HL-60 (cell line): ENCODE data around the gene HERC2.
"Not testable (repeated sequence)": the region's sequence is repeated elsewhere in the genome, so short reads cannot be mapped to it uniquely, and the experiment has no call there.

ENCODE experiments used
- DNase-seq, 2 experiments: peaks; one replicate each; pipeline ENCODE4 v3.0.0-alpha.2; 2010 to 2020; ENCODE audit warnings: low read depth in 1 of 2, low spot score in 1 of 2
- H3K27ac ChIP-seq: fragments of 250-450 bp; sonication (Bioruptor Pico); replicated peaks from 2 replicates; pipeline ENCODE4 v1.5.1; 2020; ENCODE audit warnings: mild to moderate bottlenecking, moderate library complexity
- H3K27me3 ChIP-seq: fragments of 250-450 bp; sonication (Bioruptor Pico); 2 replicates; pipeline ENCODE4 v1.5.1; 2021; ENCODE audit warnings: mild to moderate bottlenecking, moderate library complexity; ENCODE audit not compliant: insufficient read depth, poor library complexity, severe bottlenecking
- H3K4me3 ChIP-seq: replicated peaks from 2 replicates; pipeline ENCODE4 v1.5.1; 2011; ENCODE audit warnings: mild to moderate bottlenecking, control low read depth, low read length; ENCODE audit not compliant: insufficient read depth
- GABPA ChIP-seq: IDR thresholded peaks from 2 replicates; pipeline ENCODE4 v1.6.1; 2012; ENCODE audit warnings: low read depth
- POLR2AphosphoS5 ChIP-seq: IDR thresholded peaks from 2 replicates; pipeline ENCODE4 v1.6.1; 2012; ENCODE audit warnings: low read depth
- SPI1 ChIP-seq: IDR thresholded peaks from 2 replicates; pipeline ENCODE4 v1.6.1; 2012; ENCODE audit warnings: low read depth, mild to moderate bottlenecking, borderline replicate concordance
- TF ChIP-seq, protein P1 (sequence below): IDR thresholded peaks from 2 replicates; pipeline ENCODE4 v1.6.1; 2012; ENCODE audit warnings: low read depth; ENCODE audit not compliant: insufficient replicate concordance
- TF ChIP-seq, protein P2 (sequence below): IDR thresholded peaks from one replicate; pipeline ENCODE4 v1.5.1; 2011; ENCODE audit warnings: low read length, control low read depth, inconsistent platforms; ENCODE audit not compliant: insufficient read depth

HERC2 gene

DNA sequence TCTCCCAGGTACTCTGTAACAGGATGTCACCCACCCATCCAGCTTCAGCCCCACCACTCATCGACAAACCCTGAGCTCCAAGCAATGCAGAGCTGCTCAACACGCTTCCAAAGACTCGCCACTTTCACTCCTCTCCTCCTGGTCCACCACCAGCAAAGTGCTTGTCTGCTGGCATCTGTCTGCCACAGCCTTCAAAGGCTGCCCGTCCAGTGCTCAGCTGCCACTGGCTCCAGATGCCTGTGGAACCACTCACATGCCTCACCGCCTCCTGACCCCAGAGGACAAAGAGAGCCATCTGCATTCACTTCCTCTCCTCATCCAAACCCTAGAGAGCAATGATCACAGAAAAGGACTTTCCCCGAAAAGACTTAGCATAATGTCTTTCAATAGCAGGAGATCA lies 113.4 kb downstream of the HERC2 start:
- no peak for DNase-seq
- no peak overlapping the region for H3K4me3 ChIP-seq
- H3K27ac ChIP-seq: no peak overlapping the region
- TF ChIP-seq, protein P1, sequence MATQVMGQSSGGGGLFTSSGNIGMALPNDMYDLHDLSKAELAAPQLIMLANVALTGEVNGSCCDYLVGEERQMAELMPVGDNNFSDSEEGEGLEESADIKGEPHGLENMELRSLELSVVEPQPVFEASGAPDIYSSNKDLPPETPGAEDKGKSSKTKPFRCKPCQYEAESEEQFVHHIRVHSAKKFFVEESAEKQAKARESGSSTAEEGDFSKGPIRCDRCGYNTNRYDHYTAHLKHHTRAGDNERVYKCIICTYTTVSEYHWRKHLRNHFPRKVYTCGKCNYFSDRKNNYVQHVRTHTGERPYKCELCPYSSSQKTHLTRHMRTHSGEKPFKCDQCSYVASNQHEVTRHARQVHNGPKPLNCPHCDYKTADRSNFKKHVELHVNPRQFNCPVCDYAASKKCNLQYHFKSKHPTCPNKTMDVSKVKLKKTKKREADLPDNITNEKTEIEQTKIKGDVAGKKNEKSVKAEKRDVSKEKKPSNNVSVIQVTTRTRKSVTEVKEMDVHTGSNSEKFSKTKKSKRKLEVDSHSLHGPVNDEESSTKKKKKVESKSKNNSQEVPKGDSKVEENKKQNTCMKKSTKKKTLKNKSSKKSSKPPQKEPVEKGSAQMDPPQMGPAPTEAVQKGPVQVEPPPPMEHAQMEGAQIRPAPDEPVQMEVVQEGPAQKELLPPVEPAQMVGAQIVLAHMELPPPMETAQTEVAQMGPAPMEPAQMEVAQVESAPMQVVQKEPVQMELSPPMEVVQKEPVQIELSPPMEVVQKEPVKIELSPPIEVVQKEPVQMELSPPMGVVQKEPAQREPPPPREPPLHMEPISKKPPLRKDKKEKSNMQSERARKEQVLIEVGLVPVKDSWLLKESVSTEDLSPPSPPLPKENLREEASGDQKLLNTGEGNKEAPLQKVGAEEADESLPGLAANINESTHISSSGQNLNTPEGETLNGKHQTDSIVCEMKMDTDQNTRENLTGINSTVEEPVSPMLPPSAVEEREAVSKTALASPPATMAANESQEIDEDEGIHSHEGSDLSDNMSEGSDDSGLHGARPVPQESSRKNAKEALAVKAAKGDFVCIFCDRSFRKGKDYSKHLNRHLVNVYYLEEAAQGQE: no peak
- TF ChIP-seq, protein P2, sequence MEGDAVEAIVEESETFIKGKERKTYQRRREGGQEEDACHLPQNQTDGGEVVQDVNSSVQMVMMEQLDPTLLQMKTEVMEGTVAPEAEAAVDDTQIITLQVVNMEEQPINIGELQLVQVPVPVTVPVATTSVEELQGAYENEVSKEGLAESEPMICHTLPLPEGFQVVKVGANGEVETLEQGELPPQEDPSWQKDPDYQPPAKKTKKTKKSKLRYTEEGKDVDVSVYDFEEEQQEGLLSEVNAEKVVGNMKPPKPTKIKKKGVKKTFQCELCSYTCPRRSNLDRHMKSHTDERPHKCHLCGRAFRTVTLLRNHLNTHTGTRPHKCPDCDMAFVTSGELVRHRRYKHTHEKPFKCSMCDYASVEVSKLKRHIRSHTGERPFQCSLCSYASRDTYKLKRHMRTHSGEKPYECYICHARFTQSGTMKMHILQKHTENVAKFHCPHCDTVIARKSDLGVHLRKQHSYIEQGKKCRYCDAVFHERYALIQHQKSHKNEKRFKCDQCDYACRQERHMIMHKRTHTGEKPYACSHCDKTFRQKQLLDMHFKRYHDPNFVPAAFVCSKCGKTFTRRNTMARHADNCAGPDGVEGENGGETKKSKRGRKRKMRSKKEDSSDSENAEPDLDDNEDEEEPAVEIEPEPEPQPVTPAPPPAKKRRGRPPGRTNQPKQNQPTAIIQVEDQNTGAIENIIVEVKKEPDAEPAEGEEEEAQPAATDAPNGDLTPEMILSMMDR: no peak
- TF ChIP-seq POLR2AphosphoS5: no peak
- no peak for TF ChIP-seq GABPA
- H3K27me3 ChIP-seq: no peaks in the 10 kb centered on the region

DNA sequence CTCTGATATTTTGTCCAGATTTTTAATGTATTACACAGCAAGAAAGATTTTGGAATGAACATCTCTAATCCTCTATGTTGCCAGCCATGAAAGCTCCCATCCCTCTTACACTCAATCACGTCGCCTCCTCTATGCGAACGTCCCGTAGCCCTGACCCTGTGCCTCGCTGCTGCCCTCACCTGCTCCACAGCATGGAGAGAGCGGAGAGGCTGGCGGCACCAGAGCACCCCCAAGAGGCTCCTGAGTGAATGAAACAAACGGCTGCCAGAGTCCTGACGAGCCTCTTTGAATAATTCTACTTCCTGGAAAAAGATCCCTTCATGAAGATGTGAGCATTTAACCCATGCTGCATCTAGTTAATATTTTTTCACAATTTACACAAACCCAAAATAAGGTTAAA lies 116.3 kb downstream of the HERC2 start:
- not testable (repeated sequence) for H3K4me3 ChIP-seq, DNase-seq, H3K27ac ChIP-seq, H3K27me3 ChIP-seq

GRCh38 chr15:28203055-28203828 lies 118.7 kb downstream of the HERC2 start:
- peak in 1 of 2 experiments; percentile 3 for DNase-seq

DNA sequence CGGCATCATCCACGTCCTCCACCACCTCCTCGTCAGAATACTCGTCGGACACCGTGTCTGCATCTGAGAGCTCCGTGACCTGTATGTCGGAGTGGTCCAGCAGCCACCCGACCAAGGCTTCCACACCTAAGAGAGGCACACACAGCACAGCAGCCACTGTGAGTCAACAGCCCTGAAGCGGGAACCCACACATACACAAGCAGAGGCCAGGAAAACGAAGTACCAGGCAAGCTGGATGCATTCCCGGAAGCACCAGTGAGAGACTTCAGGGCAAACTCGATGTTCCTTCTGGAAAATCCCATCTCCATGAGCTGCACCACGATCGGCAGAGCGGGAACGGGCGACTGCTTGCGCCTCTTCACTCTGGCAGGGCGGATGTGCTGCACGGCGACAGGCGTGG lies 119.9 kb downstream of the HERC2 start:
- H3K27ac ChIP-seq, DNase-seq, H3K4me3 ChIP-seq, H3K27me3 ChIP-seq: not testable (repeated sequence)

More at GRCh38 chr15:28203055-28203828, 118.7 kb downstream of the HERC2 start:
- H3K27me3 ChIP-seq, H3K4me3 ChIP-seq, H3K27ac ChIP-seq: not testable (repeated sequence)

DNA sequence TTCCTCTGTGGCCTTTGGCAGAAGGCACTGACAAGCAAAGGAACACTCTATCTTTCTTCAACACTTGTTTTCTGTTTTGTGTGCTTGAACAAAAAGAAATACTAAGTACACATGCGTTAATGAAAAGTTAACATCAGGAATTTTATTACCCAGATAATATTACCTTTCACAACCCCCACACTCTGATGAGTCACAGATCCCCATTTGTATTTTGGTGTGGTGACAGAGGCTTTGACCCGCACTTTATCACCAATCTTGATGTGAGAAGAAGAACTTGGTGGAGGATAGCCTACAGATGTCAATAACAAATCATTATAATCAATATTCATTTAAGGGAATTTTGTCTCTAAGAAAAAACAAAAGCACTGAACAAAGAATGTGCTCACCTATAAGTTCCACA lies 123.8 kb downstream of the HERC2 start:
- H3K4me3 ChIP-seq, H3K27me3 ChIP-seq, H3K27ac ChIP-seq, DNase-seq: not testable (repeated sequence)

DNA sequence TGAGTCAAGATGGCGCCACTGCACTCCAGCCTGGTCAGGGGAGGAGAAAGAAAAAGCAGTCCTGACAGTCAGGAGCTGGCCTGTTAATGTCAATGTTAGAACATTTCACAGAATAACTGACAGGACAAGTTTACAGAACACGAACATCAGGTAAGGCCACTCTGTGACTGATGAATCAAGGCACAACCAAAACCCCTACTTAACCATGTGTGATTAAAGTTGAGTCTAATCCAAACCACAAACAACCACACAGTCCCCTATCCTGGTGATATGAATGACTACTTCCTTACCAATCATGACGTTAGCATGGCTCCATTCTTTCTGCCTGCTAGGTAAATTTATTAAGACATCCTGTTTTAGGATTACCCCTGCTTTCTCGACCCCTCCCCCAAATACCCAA lies 124.3 kb downstream of the HERC2 start:
- not testable (repeated sequence) for H3K4me3 ChIP-seq, DNase-seq, H3K27ac ChIP-seq, H3K27me3 ChIP-seq

- not testable (repeated sequence) for H3K27me3 ChIP-seq, H3K27ac ChIP-seq, H3K4me3 ChIP-seq, DNase-seq
Observed at GRCh38 chr15:28196581-28196980, 125.4 kb downstream of the HERC2 start.

DNA sequence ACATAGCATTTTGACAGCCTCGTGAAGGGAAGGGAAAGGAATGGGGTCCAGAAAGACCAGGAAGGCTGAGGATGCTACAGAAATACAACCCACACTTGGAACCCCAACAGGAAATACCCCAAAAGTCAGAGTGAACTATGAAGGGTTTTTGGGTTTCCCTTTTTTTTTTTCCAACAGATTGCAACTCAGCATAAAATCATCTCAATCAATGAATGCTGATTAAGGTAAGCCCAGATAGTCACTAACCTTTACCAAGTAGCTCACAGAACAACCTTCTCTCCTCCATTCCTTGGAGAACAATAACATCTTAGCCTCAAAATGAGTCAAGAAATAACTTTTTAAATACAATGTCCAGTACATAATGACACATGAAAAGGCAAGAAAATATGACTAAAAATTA lies 129.2 kb downstream of the HERC2 start:
- TF ChIP-seq, protein P2: no peak
- TF ChIP-seq GABPA: no peak
- no peak for TF ChIP-seq SPI1
- TF ChIP-seq POLR2AphosphoS5: no peak
- TF ChIP-seq, protein P1: no peak
- Histone ChIP-seq H3K27me3 (no peaks in the 10 kb centered on the region), H3K4me3 (no peak overlapping the region)

More for the DNA sequence above, 129.2 kb downstream of the HERC2 start:
- no peak overlapping the region for H3K27ac ChIP-seq
- DNase-seq: no peak
